IMR-90 (cell line): ENCODE data around the gene ABCF3. TPM values are rescaled to one million over a fixed set of nuclear protein-coding genes. Genes with fewer than 3 reads are reported as not detected.

ENCODE experiments used
- ATAC-seq: fragments of 200-7000 bp; cut with Tn5 transposase; 2 replicates; pipeline ENCODE4 v1.9.1; 2020; ENCODE audit warnings: low read depth, mild to moderate bottlenecking, moderate library complexity
- BruUV-seq: library from RNA; stranded (reverse); fragments of 400-500 nt; replicated peaks from 2 replicates; lab custom pipeline; 2021; lab: Mats Ljungman, UMichigan
- CTCF ChIA-PET: fragments of 300-600 bp; formaldehyde crosslinking; extraction: SDS; loops from one replicate; lab custom pipeline; 2021; ENCODE audit warnings: antibody characterized with exemption; lab: Yijun Ruan, JAX
- POLR2A ChIA-PET: fragments of 300-600 bp; sonication (Branson Sonifier 250); formaldehyde crosslinking; loops from one replicate; lab custom pipeline; 2022; ENCODE audit warnings: antibody characterized with exemption; ENCODE audit not compliant: unreplicated experiment; lab: Charles Lee
- DNase-seq: peaks from one replicate; pipeline ENCODE4 v3.0.0; 2013
- H2AFZ ChIP-seq: replicated peaks from 2 replicates; pipeline ENCODE3; 2013; ENCODE audit warnings: low read length, mild to moderate bottlenecking; ENCODE audit not compliant: poor library complexity
- H2AK5ac ChIP-seq: 2 replicates; pipeline ENCODE4 v1.6.1; 2013; ENCODE audit warnings: low read depth, low read length, inconsistent platforms
- H2AK9ac ChIP-seq: replicated peaks from 2 replicates; pipeline ENCODE3; 2013; ENCODE audit warnings: mild to moderate bottlenecking, low read depth, low read length, moderate library complexity; ENCODE audit not compliant: poor library complexity
- H2BK120ac ChIP-seq: 2 replicates; pipeline ENCODE4 v1.6.1; 2013; ENCODE audit warnings: low read depth, low read length, inconsistent platforms
- H2BK15ac ChIP-seq: 3 replicates; pipeline ENCODE4 v1.6.1; 2013; ENCODE audit warnings: low read depth, low read length, inconsistent platforms
- H2BK20ac ChIP-seq: 2 replicates; pipeline ENCODE4 v1.6.1; 2013; ENCODE audit warnings: low read depth, mild to moderate bottlenecking, inconsistent platforms, low read length, moderate library complexity
- H2BK5ac ChIP-seq: 2 replicates; pipeline ENCODE4 v1.6.1; 2013; ENCODE audit warnings: mild to moderate bottlenecking, low read depth, low read length, inconsistent platforms; ENCODE audit not compliant: poor library complexity, severe bottlenecking
- H3K14ac ChIP-seq: replicated peaks from 2 replicates; pipeline ENCODE4 v1.6.1; 2013; ENCODE audit warnings: low read depth, low read length, inconsistent platforms
- H3K18ac ChIP-seq: 2 replicates; pipeline ENCODE4 v1.6.1; 2013; ENCODE audit warnings: low read depth, low read length, control low read depth
- H3K23ac ChIP-seq: 2 replicates; pipeline ENCODE4 v1.6.1; 2013; ENCODE audit warnings: low read depth, low read length, inconsistent platforms
- H3K27ac ChIP-seq: 2 replicates; pipeline ENCODE4 v1.5.1; 2013; ENCODE audit warnings: mild to moderate bottlenecking, control low read depth, low read length; ENCODE audit not compliant: insufficient read depth
- H3K27me3 ChIP-seq: 2 replicates; pipeline ENCODE4 v1.6.1; 2013; ENCODE audit warnings: low read length; ENCODE audit not compliant: control insufficient read depth, insufficient read depth
- H3K36me3 ChIP-seq: 2 replicates; pipeline ENCODE4 v1.6.1; 2013; ENCODE audit warnings: low read length, mixed read lengths; ENCODE audit not compliant: control insufficient read depth, insufficient read depth
- H3K4ac ChIP-seq: 2 replicates; pipeline ENCODE4 v1.6.1; 2013; ENCODE audit warnings: low read depth, low read length, inconsistent platforms
- H3K4me1 ChIP-seq: 2 replicates; pipeline ENCODE4 v1.6.1; 2013; ENCODE audit warnings: low read length, mixed read lengths; ENCODE audit not compliant: control insufficient read depth, insufficient read depth
- H3K4me2 ChIP-seq: 2 replicates; pipeline ENCODE4 v1.6.1; 2013; ENCODE audit warnings: low read depth, mild to moderate bottlenecking, control low read depth, low read length, moderate library complexity
- H3K4me3 ChIP-seq: 2 replicates; pipeline ENCODE4 v1.5.1; 2013; ENCODE audit warnings: low read depth, mild to moderate bottlenecking, control low read depth, low read length, moderate library complexity; ENCODE audit not compliant: insufficient read depth
- H3K56ac ChIP-seq: 2 replicates; pipeline ENCODE4 v1.6.1; 2013; ENCODE audit warnings: low read length, inconsistent platforms; ENCODE audit not compliant: insufficient read depth; ENCODE audit errors: extremely low read depth
- H3K79me1 ChIP-seq, 2 experiments: 2 replicates each; pipeline ENCODE4 v1.6.1; 2013; ENCODE audit warnings: low read length in 2 of 2, inconsistent platforms in 1 of 2, low read depth in 1 of 2
- H3K9ac ChIP-seq: 2 replicates; pipeline ENCODE4 v1.6.1; 2013; ENCODE audit warnings: low read depth, low read length, control low read depth
- H3K9me1 ChIP-seq: 2 replicates; pipeline ENCODE4 v1.6.1; 2013; ENCODE audit warnings: low read length, inconsistent platforms; ENCODE audit not compliant: insufficient read depth
- H3K9me3 ChIP-seq: 2 replicates; pipeline ENCODE4 v1.6.1; 2013; ENCODE audit warnings: low read length; ENCODE audit not compliant: control insufficient read depth, insufficient read depth
- H4K20me1 ChIP-seq: 2 replicates; pipeline ENCODE4 v1.6.1; 2013; ENCODE audit warnings: low read length, inconsistent platforms; ENCODE audit not compliant: insufficient read depth
- H4K5ac ChIP-seq: 2 replicates; pipeline ENCODE4 v1.6.1; 2013; ENCODE audit warnings: mild to moderate bottlenecking, low read depth, low read length, control low read depth
- H4K8ac ChIP-seq, 2 experiments: 2 replicates each; pipeline ENCODE4 v1.6.1; 2013; ENCODE audit warnings: low read depth in 2 of 2, low read length in 2 of 2, control low read depth in 1 of 2, inconsistent platforms in 1 of 2
- H4K91ac ChIP-seq: 2 replicates; pipeline ENCODE4 v1.6.1; 2013; ENCODE audit warnings: low read depth, low read length, inconsistent platforms; ENCODE audit not compliant: insufficient read depth
- BHLHE40 ChIP-seq: fragments of 150-350 bp; IDR thresholded peaks from 2 replicates; pipeline ENCODE4 v1.6.1; 2016; ENCODE audit warnings: mild to moderate bottlenecking, low read depth, low read length
- CEBPB ChIP-seq: IDR thresholded peaks from 2 replicates; pipeline ENCODE4 v1.6.1; 2012; ENCODE audit warnings: low read depth, low read length, improper control_type of control experiment
- CHD1 ChIP-seq: IDR thresholded peaks from 2 replicates; pipeline ENCODE4 v1.6.1; 2012; ENCODE audit warnings: low read depth, low read length, improper control_type of control experiment
- CTCF ChIP-seq: conservative IDR thresholded peaks from 2 replicates; pipeline ENCODE4 v1.5.1; 2012; ENCODE audit warnings: mild to moderate bottlenecking, low read depth, low read length, improper control_type of control experiment
- ELK1 ChIP-seq: fragments of 150-350 bp; IDR thresholded peaks from 2 replicates; pipeline ENCODE4 v1.6.1; 2016; ENCODE audit warnings: low read depth, mild to moderate bottlenecking, low read length, moderate library complexity, borderline replicate concordance
- FOS ChIP-seq: fragments of 150-350 bp; IDR thresholded peaks from 2 replicates; pipeline ENCODE4 v1.6.1; 2016; ENCODE audit warnings: low read depth, low read length
- MAFK ChIP-seq: IDR thresholded peaks from 2 replicates; pipeline ENCODE4 v1.6.1; 2012; ENCODE audit warnings: low read depth, low read length, improper control_type of control experiment
- MAZ ChIP-seq: IDR thresholded peaks from 2 replicates; pipeline ENCODE4 v1.6.1; 2012; ENCODE audit warnings: low read depth, mild to moderate bottlenecking, low read length, improper control_type of control experiment, moderate library complexity, borderline replicate concordance
- MXI1 ChIP-seq: IDR thresholded peaks from 2 replicates; pipeline ENCODE4 v1.6.1; 2012; ENCODE audit warnings: low read depth, mild to moderate bottlenecking, low read length, moderate library complexity, borderline replicate concordance
- NFE2L2 ChIP-seq: fragments of 150-350 bp; IDR thresholded peaks from 2 replicates; pipeline ENCODE4 v1.6.1; 2016; ENCODE audit warnings: low read depth, mild to moderate bottlenecking, low read length
- POLR2A ChIP-seq: IDR thresholded peaks from 2 replicates; pipeline ENCODE4 v1.6.1; 2012; ENCODE audit warnings: mild to moderate bottlenecking, low read depth, low read length
- RAD21 ChIP-seq: IDR thresholded peaks from 2 replicates; pipeline ENCODE4 v1.6.1; 2012; ENCODE audit warnings: low read length, improper control_type of control experiment
- RCOR1 ChIP-seq: IDR thresholded peaks from 2 replicates; pipeline ENCODE4 v1.6.1; 2012; ENCODE audit warnings: mild to moderate bottlenecking, low read length, improper control_type of control experiment; ENCODE audit not compliant: insufficient replicate concordance
- RFX5 ChIP-seq: IDR thresholded peaks from 2 replicates; pipeline ENCODE4 v1.8.0; 2012; ENCODE audit warnings: low read depth, mild to moderate bottlenecking, low read length, moderate library complexity
- SMC3 ChIP-seq: fragments of 150-350 bp; IDR thresholded peaks from 2 replicates; pipeline ENCODE4 v1.6.1; 2016; ENCODE audit warnings: low read depth, mild to moderate bottlenecking, antibody characterized with exemption, low read length, moderate library complexity
- USF2 ChIP-seq: fragments of 150-350 bp; IDR thresholded peaks from 2 replicates; pipeline ENCODE4 v1.6.1; 2017; ENCODE audit warnings: mild to moderate bottlenecking, antibody characterized with exemption, low read length, low read depth
- WGBS, 2 experiments: methylation state at CpG; one replicate each; pipeline versions ENCODE4 v1.1.5 to v1.1.7; 2013; ENCODE audit warnings: missing lambda C conversion rate in 2 of 2; ENCODE audit not compliant: insufficient read length in 1 of 2; ENCODE audit errors: extremely low coverage in 2 of 2; 5-methylcytosine and 5-hydroxymethylcytosine counted together
- dilution Hi-C: fragments of 300-500 bp; cut with HindIII; formaldehyde crosslinking; loops from one replicate; pipeline ENCODE4 v1.14.3; 2018; ENCODE audit warnings: low sequenced_read_pairs; ENCODE audit not compliant: unreplicated experiment
- in situ Hi-C: fragments of 300-500 bp; cut with MboI; formaldehyde crosslinking; loops from 3 replicates; pipeline ENCODE4 v1.14.3; 2019; ENCODE audit warnings: low sequenced_read_pairs, inconsistent platforms, mixed read lengths
- intact Hi-C: fragments of 100-400 bp; cut with micrococcal nuclease; formaldehyde crosslinking; loops from 2 replicates; pipeline ENCODE4 v1.10.0; 2022
- polyA plus RNA-seq, 3 experiments: library from polyadenylated mRNA; depleted of rRNA; stranded (reverse); fragments of >200 nt; gene quantifications; 2 replicates each; pipeline ENCODE4 v1.2.3, GENCODE V29; 2012; ENCODE audit warnings: low replicate concordance in 1 of 3
- total RNA-seq: library from RNA; depleted of rRNA; stranded (reverse); fragments of >200 nt; gene quantifications from 2 replicates; pipeline ENCODE4 v1.2.3, GENCODE V29; 2012

ABCF3 gene
- total and polyA plus RNA-seq, 2 of the 4 experiments (the other 2 are of a cell fraction): 36.9 to 59.2 TPM

DNA sequence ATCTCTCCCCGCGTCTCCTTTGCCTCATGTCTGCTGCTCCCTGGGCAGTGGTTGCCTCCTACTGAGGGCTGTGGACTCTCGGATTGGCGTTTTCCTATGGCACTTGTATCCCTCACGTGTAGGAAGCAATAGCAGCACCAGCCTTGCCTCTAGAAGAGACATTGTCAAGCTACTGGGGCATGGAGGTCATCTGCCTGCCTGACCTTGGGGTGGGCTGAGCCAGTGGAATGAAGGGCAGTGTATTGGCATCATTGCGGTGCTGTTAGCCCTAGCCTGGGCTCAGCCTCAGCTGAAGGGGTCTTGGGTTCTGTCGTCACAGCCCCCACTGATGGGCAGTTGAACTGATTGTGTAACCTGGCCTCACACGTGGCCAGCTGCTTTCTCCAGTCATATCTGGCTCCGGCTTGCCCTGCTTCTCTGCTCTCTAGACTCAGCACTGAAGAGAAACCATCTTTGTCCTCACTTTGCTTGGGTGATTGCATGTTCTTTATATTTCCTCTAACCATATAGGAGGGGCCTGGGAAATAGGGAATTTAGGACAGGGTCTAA, 8.1 kb downstream of the ABCF3 start:
- Histone ChIP-seq H3K23ac (no peak overlapping the region), H3K14ac (no peak overlapping the region), H2BK15ac (no peak overlapping the region), H4K91ac (no peak overlapping the region), H3K9ac (no peak overlapping the region), H3K4ac (no peak overlapping the region), H3K4me1 (no peaks in the 10 kb centered on the region), H4K8ac (no peak overlapping the region), H3K18ac (no peak overlapping the region), H4K20me1 (0 out of 2 replicates have a peak, but pooled peaks cover 4% of the 10 kb centered on the region), H2BK20ac (no peak overlapping the region), H2AK5ac (no peak overlapping the region), H3K56ac (no peak overlapping the region), H4K5ac (no peak overlapping the region), H2AFZ (no peak overlapping the region), H3K79me1 (peaks cover 16 to 17% of the 10 kb centered on the region in 2 experiments), H3K4me2 (no peak overlapping the region), H3K9me3 (no peaks in the 10 kb centered on the region), H2BK120ac (no peak overlapping the region), H3K27me3 (no peaks in the 10 kb centered on the region), H3K9me1 (peaks cover 3% of the 10 kb centered on the region; the same call in 1 of the 2 replicates), H3K27ac (no peak overlapping the region), H3K4me3 (no peak overlapping the region), H2AK9ac (no peak overlapping the region), H2BK5ac (no peak overlapping the region), H3K36me3 (peaks cover 51% of the 10 kb centered on the region)
- intact Hi-C loops: no loop called here
- 88% methylated on average over 2 of the region's 9 CpGs; no CpG with 5 or more reads in 1 of the 2 experiments for WGBS, 2 experiments
- ChIA-PET CTCF (no interaction called here), POLR2A (no interaction called here)
- DNase-seq (no peak), ATAC-seq (no peak)
- BruUV-seq: no TSS peak
- in situ Hi-C loops: no loop called here
- TF ChIP-seq POLR2A: no peak
- no peak for TF ChIP-seq FOS
- no peak for TF ChIP-seq CTCF
- TF ChIP-seq CHD1: no peak
- TF ChIP-seq MAFK: no peak
- TF ChIP-seq RCOR1: no peak
- TF ChIP-seq USF2: no peak
- no peak for TF ChIP-seq BHLHE40
- no peak for TF ChIP-seq MXI1
- TF ChIP-seq RFX5: no peak
- TF ChIP-seq CEBPB: no peak
- no peak for TF ChIP-seq ELK1
- no peak for TF ChIP-seq SMC3
- TF ChIP-seq NFE2L2: no peak
- no peak for TF ChIP-seq MAZ
- no peak for TF ChIP-seq RAD21
- dilution Hi-C loops: no loop called here
